GM18520 (cell line): ENCODE measurements around the gene KCNH1.

Source experiments
- ATAC-seq: cut with Tn5 transposase; IDR thresholded peaks from one replicate; pipeline ENCODE4 v1.9.1; 2021; ENCODE audit not compliant: unreplicated experiment

The KCNH1 gene

DNA sequence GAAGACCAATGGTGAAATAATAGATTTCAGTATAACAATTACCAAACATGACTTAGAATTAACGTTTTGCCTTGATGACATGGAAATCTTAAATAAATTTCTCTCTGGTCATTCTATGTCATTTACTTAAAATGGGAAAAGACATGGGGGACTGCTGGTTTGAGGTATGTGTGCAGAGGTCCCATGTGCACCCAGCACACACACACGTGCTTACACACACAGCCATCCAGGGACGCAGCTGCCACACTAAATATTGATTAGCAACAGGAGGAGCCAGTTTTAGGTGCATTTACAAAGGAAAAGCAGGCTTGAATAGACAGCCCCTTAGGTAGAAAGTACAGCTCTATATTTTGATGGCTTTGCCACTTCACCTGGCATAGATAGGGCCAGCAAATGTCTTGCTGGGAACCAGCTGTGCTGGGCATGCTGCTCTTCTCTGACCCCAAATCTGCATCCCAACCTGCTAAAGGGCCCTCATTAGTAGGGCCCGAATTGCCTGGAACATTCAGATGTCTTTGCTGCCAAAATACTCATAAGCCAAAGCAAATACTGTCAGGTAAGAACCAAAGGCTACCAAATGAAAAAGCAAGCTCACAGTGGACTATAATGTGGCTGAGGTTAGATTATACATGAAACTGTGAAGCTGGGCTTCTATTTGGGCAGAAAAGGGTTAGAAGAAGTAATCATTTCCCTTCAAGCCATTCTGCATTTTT is 405.4 kb downstream of the KCNH1 start:
- no peak for ATAC-seq

DNA sequence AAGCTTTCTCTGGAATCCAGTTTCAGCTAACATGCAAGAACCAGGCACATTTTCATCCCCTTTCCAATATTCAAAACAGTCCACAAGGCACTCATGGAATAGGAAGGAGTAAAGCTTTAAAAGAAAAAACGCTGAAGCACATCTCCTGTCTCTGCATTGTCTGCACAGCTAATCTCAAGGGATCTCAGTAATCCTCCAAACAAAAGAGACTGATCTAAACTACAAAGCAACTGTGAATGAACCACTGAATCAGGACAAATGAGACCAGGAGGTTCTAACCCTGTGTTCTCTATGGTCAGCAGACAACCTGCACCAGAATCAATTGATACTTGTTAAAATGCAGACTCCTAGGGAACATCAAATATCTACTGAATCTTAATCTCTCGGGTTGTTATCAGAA is 406.2 kb downstream of the KCNH1 start:
- ATAC-seq, result no peak

DNA sequence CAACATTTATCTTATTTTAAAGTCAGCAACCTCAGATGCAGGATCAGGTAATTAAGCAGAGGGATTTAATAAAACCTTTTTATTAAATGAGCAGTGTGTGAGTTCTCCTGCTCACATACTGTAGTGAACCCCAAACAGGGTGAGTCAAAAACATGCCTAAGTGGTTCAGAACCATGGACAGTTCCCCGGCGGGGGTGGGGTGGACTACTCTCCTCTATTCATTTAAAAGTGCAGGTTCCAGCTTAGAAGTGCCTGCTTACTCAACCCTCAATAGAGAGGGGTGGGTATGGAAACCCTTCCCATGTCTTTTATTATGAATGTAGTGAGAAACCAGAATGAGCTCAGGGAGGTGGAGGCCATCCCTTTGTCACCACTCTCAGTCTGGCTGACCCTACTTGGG is 407.3 kb downstream of the KCNH1 start:
- no peak for ATAC-seq

DNA sequence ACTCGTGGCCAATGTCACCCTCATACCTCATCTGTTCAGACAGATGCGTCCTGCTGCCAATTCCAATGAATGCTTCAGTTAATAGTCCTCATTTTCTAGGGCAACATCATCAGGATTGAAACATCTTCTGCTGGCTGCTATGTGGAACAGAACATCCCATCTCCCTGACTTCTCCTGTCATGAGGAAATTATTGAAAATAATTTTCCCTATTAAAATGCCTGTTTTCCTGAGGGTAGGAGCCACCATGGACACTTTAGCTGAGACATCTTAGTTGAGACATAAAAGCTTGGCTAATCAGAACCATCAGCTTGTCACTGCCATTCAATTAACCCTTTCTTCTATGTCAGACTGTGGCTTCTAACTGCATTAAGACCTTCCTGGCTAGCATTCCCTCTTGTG is 409.2 kb downstream of the KCNH1 start:
- no peak for ATAC-seq

- ATAC-seq, result no peak
These were observed 410.3 kb downstream of the KCNH1 start for GRCh38 chr1:210723646-210724045.

GRCh38 chr1:210722410-210723081 is 411.4 kb downstream of the KCNH1 start:
- ATAC-seq, result no peak

DNA sequence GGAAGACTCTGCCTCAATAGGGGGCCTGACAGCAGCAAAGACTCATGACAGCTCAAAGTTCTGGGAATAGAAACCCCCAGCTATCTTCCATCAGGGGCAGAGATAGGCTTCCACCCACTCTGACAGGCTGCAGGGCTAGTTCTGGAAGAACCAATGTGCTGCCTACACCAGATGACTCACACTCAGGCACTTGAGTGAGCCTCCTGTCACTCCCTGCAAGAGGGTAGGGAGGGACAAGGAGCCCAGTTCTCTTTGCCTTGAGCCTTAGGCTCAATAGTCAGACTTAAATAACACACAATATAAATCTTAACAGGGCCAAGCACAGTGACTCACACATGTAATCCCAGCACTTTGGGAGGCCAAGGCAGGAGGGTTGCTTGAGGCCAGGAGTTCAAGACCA is 418.9 kb downstream of the KCNH1 start:
- ATAC-seq, result no peak

- no peak for ATAC-seq
These were observed 421.9 kb downstream of the KCNH1 start for GRCh38 chr1:210711825-210712612.

GRCh38 chr1:210709701-210710100 is 424.2 kb downstream of the KCNH1 start:
- no peak for ATAC-seq

DNA sequence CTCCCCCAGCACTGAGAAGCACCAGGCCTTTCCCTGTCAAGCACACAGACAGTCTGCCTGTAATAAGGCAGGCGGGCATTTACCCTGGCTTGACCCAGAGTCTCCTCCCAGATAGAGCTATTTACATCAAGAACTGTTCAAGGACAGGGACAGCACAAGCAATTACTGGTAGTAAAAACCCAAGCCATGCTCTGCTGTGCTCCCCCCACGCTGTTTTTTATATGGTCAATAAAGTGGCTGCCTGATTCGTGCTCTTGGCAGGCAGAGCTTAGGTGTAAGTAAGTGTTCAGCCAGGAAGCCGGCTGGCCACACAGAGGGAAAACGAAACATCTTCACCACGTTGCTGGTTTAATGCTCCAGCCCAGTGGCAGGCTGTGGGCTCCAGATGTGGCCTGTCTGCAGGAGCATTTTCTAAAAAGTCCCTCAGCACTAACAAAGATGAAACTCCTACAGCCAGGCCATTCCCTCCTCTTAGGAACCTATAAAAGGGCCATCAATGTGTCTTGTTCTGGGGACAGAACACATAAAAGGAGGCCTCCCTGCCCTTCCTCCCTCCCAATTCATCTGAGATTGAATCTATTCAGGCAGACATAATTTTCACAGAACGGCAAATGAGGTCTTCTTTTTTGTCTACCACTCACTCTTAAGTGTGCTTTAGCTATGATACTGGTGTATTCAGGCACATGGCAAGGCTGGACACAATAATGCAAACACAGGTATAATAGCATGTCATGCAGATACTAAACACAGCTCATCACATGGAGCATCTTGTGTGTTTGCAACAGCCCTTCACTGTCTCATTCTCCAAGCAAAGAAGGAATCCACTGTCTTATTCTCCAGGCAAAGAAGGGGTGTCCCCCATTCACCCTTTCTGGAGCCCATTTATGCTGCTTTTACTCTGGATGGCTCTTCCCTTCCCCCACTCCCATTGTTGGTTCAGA is 426.4 kb downstream of the KCNH1 start:
- no peak for ATAC-seq

DNA sequence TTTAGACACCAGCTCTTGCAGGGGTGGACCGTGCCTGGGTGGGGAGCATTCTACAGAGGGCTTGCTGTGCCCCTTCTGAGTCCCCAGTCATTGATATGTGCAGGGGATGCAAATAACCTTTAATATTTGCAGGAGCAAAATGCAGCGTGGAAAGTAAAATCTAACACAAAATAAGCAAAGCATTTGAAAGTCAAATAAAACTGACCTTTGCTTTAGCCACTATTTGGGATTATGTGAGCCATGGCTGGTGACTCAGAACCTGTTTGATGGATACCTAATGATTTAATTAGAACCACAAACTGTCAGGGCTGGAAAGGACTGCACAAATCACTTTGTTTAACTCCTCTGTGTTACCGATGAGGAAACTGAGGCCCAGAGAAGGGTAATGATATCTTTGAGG is 427.7 kb downstream of the KCNH1 start:
- ATAC-seq, result no peak

DNA sequence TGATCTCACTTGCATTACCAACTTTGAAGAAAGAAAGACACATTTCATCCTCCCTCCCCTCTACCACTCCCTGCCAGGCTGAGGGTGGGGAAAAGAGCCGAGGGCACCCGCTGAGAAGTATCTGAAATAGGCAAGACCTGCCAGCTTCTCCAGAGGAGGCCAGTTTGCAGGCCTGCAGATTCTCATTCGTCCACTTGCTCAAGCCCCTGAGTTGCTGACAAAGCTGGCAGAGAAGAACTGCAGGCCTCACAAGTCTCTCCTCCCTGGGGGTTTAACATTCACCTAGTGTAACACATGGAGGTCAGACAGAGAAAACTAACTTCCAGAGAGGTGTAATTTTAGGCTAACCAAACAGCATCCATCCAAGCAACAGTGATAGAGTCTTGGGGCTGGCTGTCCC is 428.9 kb downstream of the KCNH1 start:
- no peak for ATAC-seq

- ATAC-seq, result no peak
These were observed 430.4 kb downstream of the KCNH1 start for GRCh38 chr1:210703593-210703992.

- no peak for ATAC-seq
These were observed 431.4 kb downstream of the KCNH1 start for GRCh38 chr1:210702506-210702905.

GRCh38 chr1:210700511-210700910 is 433.4 kb downstream of the KCNH1 start:
- ATAC-seq, result no peak

DNA sequence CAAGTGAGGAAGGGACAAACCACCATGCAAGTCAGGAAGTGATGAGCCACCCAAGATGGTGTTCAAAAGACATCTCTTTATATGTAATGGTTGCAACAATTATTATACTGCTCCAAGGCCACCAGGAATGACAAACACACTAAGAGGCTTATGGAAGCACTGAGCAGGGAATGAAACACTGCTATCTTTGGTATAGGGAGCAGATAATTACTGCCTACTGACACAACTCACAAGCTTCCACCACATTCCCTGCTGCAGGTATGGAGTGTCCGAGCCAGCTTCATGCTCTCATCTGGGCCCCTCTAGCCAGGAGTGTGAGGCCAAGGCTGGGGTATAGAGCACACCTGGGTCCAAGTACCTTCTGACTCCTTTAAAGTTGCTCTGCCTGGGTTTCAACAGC is 433.9 kb downstream of the KCNH1 start:
- no peak for ATAC-seq

GRCh38 chr1:210698661-210699060 is 435.3 kb downstream of the KCNH1 start:
- ATAC-seq, result no peak

GRCh38 chr1:210697185-210697584 is 436.8 kb downstream of the KCNH1 start:
- no peak for ATAC-seq

DNA sequence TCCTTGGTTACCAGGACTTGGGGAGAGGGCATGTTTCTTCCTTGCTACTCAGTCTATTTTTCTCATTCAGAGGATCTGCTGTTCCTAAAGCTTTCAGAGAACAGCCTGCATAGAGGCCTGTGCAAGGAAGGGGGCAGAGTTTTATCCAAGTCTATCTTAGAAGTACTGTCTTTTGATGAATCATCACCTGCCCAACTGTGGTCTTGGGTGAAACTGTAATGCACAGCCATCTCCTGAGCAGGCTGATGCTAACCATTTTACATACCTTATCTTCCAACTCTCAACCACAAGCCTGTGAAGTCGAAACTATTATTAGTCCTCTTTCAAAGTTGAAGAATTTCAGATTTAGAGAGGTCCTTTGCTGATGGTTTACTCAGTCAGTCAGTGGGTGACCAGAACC is 437.2 kb downstream of the KCNH1 start:
- peak; percentile 95 for ATAC-seq

DNA sequence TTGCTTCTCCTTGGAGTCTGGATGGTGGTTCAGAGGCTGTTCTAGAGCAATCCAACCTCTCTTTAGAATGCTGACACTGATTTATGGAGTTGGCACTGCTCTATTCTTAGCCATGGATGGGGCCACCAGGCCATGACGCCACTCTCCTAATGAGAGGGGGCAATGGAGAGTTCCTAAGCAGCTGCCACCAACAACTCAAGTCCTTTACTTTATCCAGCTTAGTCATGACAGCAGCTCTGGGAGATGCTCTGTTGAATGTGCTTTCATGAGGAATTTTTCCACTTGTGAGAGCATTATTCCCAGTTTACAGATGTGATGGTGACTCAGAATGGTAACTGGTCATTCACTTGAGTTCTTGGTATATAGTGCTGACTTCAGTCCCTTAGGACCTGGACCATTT is 438.9 kb downstream of the KCNH1 start:
- no peak for ATAC-seq

GRCh38 chr1:210692796-210693195 is 441.2 kb downstream of the KCNH1 start:
- ATAC-seq, result no peak
